PC-9 (cell line): ENCODE results near the gene CA5A. TPM values are rescaled to one million over a fixed set of nuclear protein-coding genes. Genes with fewer than 3 reads are reported as not detected.
"Not testable (repeated sequence)": the region's sequence is repeated elsewhere in the genome, so short reads cannot be mapped to it uniquely, and the experiment has no call there.

Experiments
- BruUV-seq: library from RNA; stranded (reverse); fragments of 400-500 nt; replicated peaks from 2 replicates; lab custom pipeline; 2021; lab: Mats Ljungman, UMichigan
- CTCF ChIA-PET: fragments of 300-600 bp; sonication (Branson Sonifier 250); formaldehyde crosslinking; loops from one replicate; lab custom pipeline; 2022; ENCODE audit warnings: antibody characterized with exemption; lab: Charles Lee
- POLR2A ChIA-PET: fragments of 300-600 bp; sonication (Branson Sonifier 250); formaldehyde crosslinking; loops from one replicate; lab custom pipeline; 2022; ENCODE audit warnings: antibody characterized with exemption; ENCODE audit not compliant: unreplicated experiment; lab: Charles Lee
- DNase-seq, 2 experiments: peaks; one replicate each; pipeline versions ENCODE4 v3.0.0 to v3.0.0-alpha.2; 2015 to 2022; ENCODE audit warnings: mixed read lengths in 1 of 2
- H2AFZ ChIP-seq: fragments of 200-600 bp; sonication (generic); 2 replicates; pipeline ENCODE4 v1.8.1; 2017; ENCODE audit warnings: antibody characterized with exemption
- H3F3A ChIP-seq: fragments of 200-600 bp; sonication (generic); 2 replicates; pipeline ENCODE4 v1.8.1; 2017; ENCODE audit warnings: antibody characterized with exemption, mild to moderate bottlenecking, low read depth; ENCODE audit not compliant: insufficient read depth
- H3K27ac ChIP-seq: fragments of 200-600 bp; sonication (generic); 2 replicates; pipeline ENCODE4 v1.6.1; 2016; ENCODE audit warnings: mixed run types
- H3K27me3 ChIP-seq: fragments of 200-600 bp; sonication (generic); 2 replicates; pipeline ENCODE4 v1.6.1; 2016; ENCODE audit warnings: low read depth, mixed run types; ENCODE audit not compliant: insufficient read depth
- H3K36me3 ChIP-seq: fragments of 200-600 bp; sonication (generic); 2 replicates; pipeline ENCODE4 v1.6.1; 2016; ENCODE audit warnings: low read depth, mixed run types
- H3K4me1 ChIP-seq: fragments of 200-600 bp; sonication (generic); replicated peaks from 2 replicates; pipeline ENCODE4 v1.6.1; 2016; ENCODE audit warnings: mixed run types; ENCODE audit not compliant: insufficient read depth
- H3K4me2 ChIP-seq: fragments of 200-600 bp; sonication (generic); 2 replicates; pipeline ENCODE4 v1.6.1; 2017; ENCODE audit warnings: mixed run types
- H3K4me3 ChIP-seq: fragments of 200-600 bp; sonication (generic); 2 replicates; pipeline ENCODE4 v1.6.1; 2016; ENCODE audit warnings: mixed run types
- H3K79me2 ChIP-seq: fragments of 200-600 bp; sonication (generic); 2 replicates; pipeline ENCODE4 v1.6.1; 2017; ENCODE audit warnings: low read depth, mixed run types
- H3K9me2 ChIP-seq: fragments of 200-600 bp; sonication (generic); 2 replicates; pipeline ENCODE4 v1.8.1; 2017; ENCODE audit warnings: mild to moderate bottlenecking; ENCODE audit not compliant: insufficient read depth
- H3K9me3 ChIP-seq: fragments of 200-600 bp; sonication (generic); 2 replicates; pipeline ENCODE4 v1.8.1; 2016; ENCODE audit warnings: low read depth; ENCODE audit not compliant: insufficient read depth
- H4K20me1 ChIP-seq: fragments of 200-600 bp; sonication (generic); 2 replicates; pipeline ENCODE4 v1.8.1; 2017; ENCODE audit not compliant: insufficient read depth
- EZH2 ChIP-seq: fragments of 200-600 bp; sonication (generic); IDR thresholded peaks from 2 replicates; pipeline ENCODE4 v1.8.0; 2017; ENCODE audit warnings: antibody characterized with exemption, low read depth
- intact Hi-C: fragments of 100-400 bp; cut with micrococcal nuclease; formaldehyde crosslinking; loops from one replicate; pipeline ENCODE4 v1.10.0; 2022; ENCODE audit not compliant: unreplicated experiment
- total RNA-seq: library from RNA; stranded (reverse); gene quantifications from 2 replicates; pipeline ENCODE4 v1.2.3, GENCODE V29; 2021
- TF ChIP-seq, protein P1 (sequence below): fragments of 200-600 bp; sonication (generic); conservative IDR thresholded peaks from 2 replicates; pipeline ENCODE4 v1.6.1; 2017; ENCODE audit warnings: mixed run types, antibody characterized with exemption, mild to moderate bottlenecking, moderate library complexity

CA5A gene
- total RNA-seq, 1 experiment from 2014 or later, result 0.26 TPM

DNA sequence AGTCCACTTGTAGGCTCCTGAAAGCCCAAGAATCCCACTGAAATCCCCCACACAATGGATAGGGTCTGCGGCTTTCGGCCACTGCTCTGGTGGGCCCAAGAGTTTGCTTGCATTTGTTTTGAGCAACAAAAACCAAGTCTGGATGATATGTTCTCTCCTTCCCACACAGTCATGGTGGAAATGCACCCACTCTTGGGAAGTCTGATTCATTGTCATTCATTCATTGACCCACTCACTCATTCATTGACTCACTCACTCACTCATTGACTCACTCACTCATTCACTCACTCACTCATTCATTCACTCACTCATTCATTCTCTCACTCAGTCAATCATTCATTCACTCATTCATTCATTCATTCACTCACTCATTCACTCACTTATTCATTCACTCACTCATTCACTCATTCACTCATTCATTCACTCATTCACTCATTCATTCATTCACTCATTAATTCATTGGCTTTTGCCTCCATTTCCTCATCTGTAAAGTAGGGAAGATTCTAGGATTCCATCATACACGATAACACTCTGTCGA, 2.2 kb upstream of the CA5A start:
- intact Hi-C loops, result no loop called here
- H3K4me2 ChIP-seq, result no peak overlapping the region
- H3K27ac ChIP-seq, result no peak overlapping the region
- POLR2A ChIA-PET, result no interaction called here
- H3K4me1 ChIP-seq, result no peaks in the 10 kb centered on the region
- no peaks in the 10 kb centered on the region for H3K27me3 ChIP-seq
- DNase-seq, result no peak
- CTCF ChIA-PET, result no interaction called here
- no TSS peak for BruUV-seq
- H3K9me3 ChIP-seq, result no peaks in the 10 kb centered on the region
- H4K20me1 ChIP-seq, result no peaks in the 10 kb centered on the region
- no peaks in the 10 kb centered on the region for H3K36me3 ChIP-seq
- no peaks in the 10 kb centered on the region; the same call in 1 of the 2 replicates for H3F3A ChIP-seq
- H2AFZ ChIP-seq, result no peak overlapping the region
- no peak overlapping the region for H3K4me3 ChIP-seq
- TF ChIP-seq, protein P1, sequence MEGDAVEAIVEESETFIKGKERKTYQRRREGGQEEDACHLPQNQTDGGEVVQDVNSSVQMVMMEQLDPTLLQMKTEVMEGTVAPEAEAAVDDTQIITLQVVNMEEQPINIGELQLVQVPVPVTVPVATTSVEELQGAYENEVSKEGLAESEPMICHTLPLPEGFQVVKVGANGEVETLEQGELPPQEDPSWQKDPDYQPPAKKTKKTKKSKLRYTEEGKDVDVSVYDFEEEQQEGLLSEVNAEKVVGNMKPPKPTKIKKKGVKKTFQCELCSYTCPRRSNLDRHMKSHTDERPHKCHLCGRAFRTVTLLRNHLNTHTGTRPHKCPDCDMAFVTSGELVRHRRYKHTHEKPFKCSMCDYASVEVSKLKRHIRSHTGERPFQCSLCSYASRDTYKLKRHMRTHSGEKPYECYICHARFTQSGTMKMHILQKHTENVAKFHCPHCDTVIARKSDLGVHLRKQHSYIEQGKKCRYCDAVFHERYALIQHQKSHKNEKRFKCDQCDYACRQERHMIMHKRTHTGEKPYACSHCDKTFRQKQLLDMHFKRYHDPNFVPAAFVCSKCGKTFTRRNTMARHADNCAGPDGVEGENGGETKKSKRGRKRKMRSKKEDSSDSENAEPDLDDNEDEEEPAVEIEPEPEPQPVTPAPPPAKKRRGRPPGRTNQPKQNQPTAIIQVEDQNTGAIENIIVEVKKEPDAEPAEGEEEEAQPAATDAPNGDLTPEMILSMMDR, result no peak
- TF ChIP-seq EZH2, result no peak
- H3K9me2 ChIP-seq, result no peaks in the 10 kb centered on the region
- no peaks in the 10 kb centered on the region for H3K79me2 ChIP-seq

DNA sequence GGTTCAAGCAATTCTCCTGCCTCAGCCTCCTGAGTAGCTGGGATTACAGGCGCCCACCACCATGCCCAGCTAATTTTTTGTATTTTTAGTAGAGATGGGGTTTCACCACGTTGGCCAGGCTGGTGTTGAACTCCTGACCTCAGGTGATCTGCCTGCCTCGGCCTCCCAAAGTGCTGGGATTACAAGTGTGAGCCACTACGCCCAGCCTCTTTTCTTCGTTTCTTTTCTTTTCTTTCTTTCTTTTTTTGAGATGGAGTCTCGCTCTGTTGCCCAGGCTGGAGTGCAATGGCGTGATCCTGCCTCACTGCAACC, 858 bp upstream of the CA5A start:
- H3K4me2 ChIP-seq, BruUV-seq, H3K9me3 ChIP-seq, H3F3A ChIP-seq, CTCF ChIA-PET, H3K36me3 ChIP-seq, H3K4me1 ChIP-seq, H3K79me2 ChIP-seq, intact Hi-C loops, H3K27me3 ChIP-seq, H3K27ac ChIP-seq, H3K9me2 ChIP-seq, POLR2A ChIA-PET, DNase-seq, H3K4me3 ChIP-seq, H2AFZ ChIP-seq, H4K20me1 ChIP-seq: not testable (repeated sequence)

DNA sequence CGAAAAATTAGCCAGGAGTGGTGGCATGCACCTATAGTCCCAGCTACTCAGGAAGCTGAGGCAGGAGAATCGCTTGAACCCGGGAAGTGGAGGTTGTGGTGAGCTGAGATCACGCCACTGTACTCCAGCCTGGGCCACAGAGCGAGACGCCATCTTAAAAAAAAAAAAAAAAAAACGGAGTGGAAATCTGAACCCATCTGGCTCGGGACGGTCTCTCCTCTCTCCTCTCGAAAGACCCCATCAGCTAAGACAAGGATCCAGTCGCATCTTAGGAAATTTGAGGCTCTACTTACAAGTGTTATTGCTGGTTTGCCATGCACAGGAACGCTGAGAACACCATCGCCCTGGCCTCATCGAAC, 334 bp downstream of the CA5A start:
- H3K4me1 ChIP-seq, BruUV-seq, H3K79me2 ChIP-seq, H3K9me3 ChIP-seq, H3K9me2 ChIP-seq, H2AFZ ChIP-seq, H3K27me3 ChIP-seq, H3K27ac ChIP-seq, H3K4me3 ChIP-seq, intact Hi-C loops, H3K4me2 ChIP-seq, DNase-seq, H3K36me3 ChIP-seq, H4K20me1 ChIP-seq, H3F3A ChIP-seq: not testable (repeated sequence)
- ChIA-PET CTCF (interaction anchor here (0.6 to 0.7 kb wide), 2 partner anchors 109 to 114 kb away, joined by 7 to 13 read pairs; no protein-coding TSS in a partner anchor), POLR2A (interaction anchor here (0.7 kb wide), 1 partner anchor 156 kb away, joined by 4 read pairs; no protein-coding TSS in a partner anchor)

DNA sequence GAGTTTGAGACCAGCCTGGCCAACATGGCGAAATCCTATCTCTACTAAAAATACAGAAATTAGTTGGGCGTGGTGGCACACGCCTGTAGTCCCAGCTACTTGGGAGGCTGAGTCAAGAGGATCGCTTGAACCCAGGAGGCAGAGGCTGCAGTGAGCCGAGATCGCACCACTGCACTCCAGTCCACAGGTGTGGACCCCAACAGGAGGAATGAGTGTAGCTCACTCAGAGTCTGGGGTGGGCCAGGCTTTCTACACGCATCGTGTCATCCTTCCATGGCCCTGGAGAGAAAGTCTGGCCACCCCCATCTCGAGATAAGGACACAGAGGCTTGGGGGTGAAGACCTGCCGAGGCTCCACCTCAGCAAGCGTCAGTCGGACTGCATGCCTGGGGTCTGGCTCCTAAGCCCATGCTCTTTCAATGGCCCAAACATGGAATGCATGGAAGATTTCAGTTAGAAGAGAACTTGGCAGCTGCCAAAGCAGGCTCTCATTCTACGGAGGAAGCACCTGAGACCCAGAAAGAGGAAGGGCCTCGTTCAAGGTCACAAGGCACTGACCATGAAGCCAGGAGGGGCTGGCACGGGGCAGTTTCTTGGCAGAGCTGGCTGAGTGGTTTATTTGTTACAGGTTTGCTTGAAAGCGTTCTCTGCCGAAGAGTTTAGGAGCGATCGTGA, 1.4 kb downstream of the CA5A start:
- H3K27me3 ChIP-seq, BruUV-seq, intact Hi-C loops, H3K4me3 ChIP-seq, H3K27ac ChIP-seq, H4K20me1 ChIP-seq, H3F3A ChIP-seq, POLR2A ChIA-PET, H3K36me3 ChIP-seq, H3K9me3 ChIP-seq, H3K9me2 ChIP-seq, CTCF ChIA-PET, H3K4me1 ChIP-seq, DNase-seq, H3K79me2 ChIP-seq, H2AFZ ChIP-seq, H3K4me2 ChIP-seq: not testable (repeated sequence)
